PC-3 (cell line): ENCODE data around the gene NCR1. TPM values are rescaled to one million over a fixed set of nuclear protein-coding genes. Genes with fewer than 3 reads are reported as not detected.
"Not testable (repeated sequence)": the region's sequence is repeated elsewhere in the genome, so short reads cannot be mapped to it uniquely, and the experiment has no call there.

ENCODE experiments used
- ATAC-seq: fragments of 200-7000 bp; cut with Tn5 transposase; 2 replicates; pipeline ENCODE4 v1.9.1; 2020; ENCODE audit warnings: mild to moderate bottlenecking, moderate library complexity
- Bru-seq: library from RNA; stranded (reverse); fragments of 400-500 nt; gene quantifications from one replicate; lab custom pipeline; 2021; lab: Mats Ljungman, UMichigan
- BruChase-seq, 2 experiments: library from RNA; stranded (reverse); fragments of 400-500 nt; gene quantifications; one replicate each; lab custom pipeline; 2021; lab: Mats Ljungman, UMichigan
- BruUV-seq: library from RNA; stranded (reverse); fragments of 400-500 nt; replicated peaks from 2 replicates; lab custom pipeline; 2021; lab: Mats Ljungman, UMichigan
- CTCF ChIA-PET: fragments of 300-600 bp; sonication (Branson Sonifier 250); formaldehyde crosslinking; loops from one replicate; lab custom pipeline; 2022; ENCODE audit warnings: antibody characterized with exemption; lab: Charles Lee
- POLR2A ChIA-PET: fragments of 300-600 bp; sonication (Branson Sonifier 250); formaldehyde crosslinking; loops from one replicate; lab custom pipeline; 2022; ENCODE audit warnings: antibody characterized with exemption; ENCODE audit not compliant: unreplicated experiment; lab: Charles Lee
- DNase-seq: peaks from one replicate; pipeline ENCODE4 v3.0.0-alpha.2; 2015
- H2AFZ ChIP-seq: fragments of 300-600 bp; sonication (generic); 2 replicates; pipeline ENCODE4 v1.6.0; 2016; ENCODE audit warnings: antibody characterized with exemption, low read length
- H3F3A ChIP-seq: fragments of 300-600 bp; sonication (generic); one replicate; pipeline ENCODE4 v1.6.0; 2017; ENCODE audit warnings: antibody characterized with exemption, low read length, control low read depth, mild to moderate bottlenecking; ENCODE audit not compliant: unreplicated experiment
- H3K27ac ChIP-seq: fragments of 300-600 bp; sonication (generic); 2 replicates; pipeline ENCODE4 v1.5.1; 2016; ENCODE audit warnings: mild to moderate bottlenecking, low read length
- H3K27me3 ChIP-seq: fragments of 300-600 bp; sonication (generic); 2 replicates; pipeline ENCODE4 v1.6.1; 2016; ENCODE audit warnings: low read length, mixed read lengths
- H3K36me3 ChIP-seq: fragments of 300-600 bp; sonication (generic); 2 replicates; pipeline ENCODE4 v1.6.1; 2016; ENCODE audit warnings: low read depth, mixed run types, low read length, mixed read lengths
- H3K4me1 ChIP-seq: fragments of 300-600 bp; sonication (generic); 2 replicates; pipeline ENCODE4 v1.5.1; 2016; ENCODE audit warnings: low read length; ENCODE audit not compliant: insufficient read depth
- H3K4me2 ChIP-seq: fragments of 300-600 bp; sonication (generic); 2 replicates; pipeline ENCODE4 v1.6.0; 2016; ENCODE audit warnings: low read length
- H3K4me3 ChIP-seq: fragments of 300-600 bp; sonication (generic); 2 replicates; pipeline ENCODE4 v1.5.1; 2016; ENCODE audit warnings: mild to moderate bottlenecking, low read length, mixed read lengths
- H3K79me2 ChIP-seq: fragments of 300-600 bp; sonication (generic); 2 replicates; pipeline ENCODE4 v1.6.1; 2017; ENCODE audit warnings: low read length, mixed read lengths
- H3K9ac ChIP-seq: fragments of 300-600 bp; sonication (generic); 2 replicates; pipeline ENCODE4 v1.6.0; 2016; ENCODE audit warnings: mild to moderate bottlenecking, low read length
- H3K9me2 ChIP-seq: fragments of 300-600 bp; sonication (generic); replicated peaks from 2 replicates; pipeline ENCODE4 v1.6.1; 2016; ENCODE audit warnings: mixed run types, low read length, mixed read lengths
- H3K9me3 ChIP-seq: fragments of 300-600 bp; sonication (generic); 2 replicates; pipeline ENCODE4 v1.6.1; 2016; ENCODE audit warnings: low read length, mixed read lengths
- H4K20me1 ChIP-seq: fragments of 300-600 bp; sonication (generic); 2 replicates; pipeline ENCODE4 v1.6.1; 2016; ENCODE audit warnings: low read length, mixed read lengths
- EZH2 ChIP-seq: fragments of 300-600 bp; sonication (generic); IDR thresholded peaks from one replicate; pipeline ENCODE4 v1.6.1; 2017; ENCODE audit warnings: antibody characterized with exemption, mild to moderate bottlenecking, low read length; ENCODE audit not compliant: unreplicated experiment
- EZH2phosphoT487 ChIP-seq: fragments of 300-600 bp; sonication (generic); IDR thresholded peaks from 2 replicates; pipeline ENCODE4 v1.6.1; 2018; ENCODE audit warnings: mild to moderate bottlenecking, antibody characterized with exemption, low read length, borderline replicate concordance
- intact Hi-C: fragments of 100-400 bp; cut with micrococcal nuclease; formaldehyde crosslinking; loops from 2 replicates; pipeline ENCODE4 v1.9.0; 2023
- long read RNA-seq: library from polyadenylated mRNA; unstranded; transcript quantifications from one replicate; pipeline ENCODE4 v2.0.0, GENCODE V29; 2021; ENCODE audit not compliant: unreplicated experiment
- total RNA-seq: library from RNA; depleted of rRNA; stranded (reverse); fragments of >200 nt; gene quantifications from 2 replicates; pipeline ENCODE4 v1.2.3, GENCODE V29; 2014; rRNA removed

Gene NCR1
- total RNA-seq (not detected in 2 replicates), Bru-seq, nascent RNA (not detected), BruChase-seq, experiment 1, labeled RNA remaining after a 6-hour chase (not detected), BruChase-seq, experiment 2, labeled RNA remaining after a 2-hour chase (not detected)
- long read RNA-seq: 0 reads

GRCh38 chr19:54905803-54906511 is at the start of gene NCR1:
Gene NCR1, plus strand, starts transcription at chr19:54906148. Its CDS starts 40 bp downstream, at chr19:54906188.
- H3K36me3 ChIP-seq: no peaks in the 10 kb centered on the region
- no peak within 1 kb of the TSS for H3K4me2 ChIP-seq
- H3K4me3 ChIP-seq: no peak within 1 kb of the TSS
- H3K9me2 ChIP-seq: no peaks in the 10 kb centered on the region
- POLR2A ChIA-PET: no interaction called here
- no peaks in the 10 kb centered on the region for H3K79me2 ChIP-seq
- H3K9ac ChIP-seq: no peak within 1 kb of the TSS
- CTCF ChIA-PET: no interaction called here
- peaks cover 34% of the 10 kb centered on the region for H3K27me3 ChIP-seq
- H3K9me3 ChIP-seq: no peaks in the 10 kb centered on the region
- BruUV-seq: no TSS peak
- intact Hi-C loops: no loop called here
- ATAC-seq: no peak
- no peak for DNase-seq
- no peaks in the 10 kb centered on the region for H4K20me1 ChIP-seq
- no peaks in the 10 kb centered on the region for H3K4me1 ChIP-seq
- no peak within 1 kb of the TSS for H2AFZ ChIP-seq
- no peak for TF ChIP-seq EZH2phosphoT487
- TF ChIP-seq EZH2: no peak
- H3K27ac ChIP-seq: no peak within 1 kb of the TSS
- no peaks in the 10 kb centered on the region for H3F3A ChIP-seq

- H3K9ac ChIP-seq, CTCF ChIA-PET, H3K9me3 ChIP-seq, H4K20me1 ChIP-seq, H3K9me2 ChIP-seq, H3K36me3 ChIP-seq, H3K4me3 ChIP-seq, H3F3A ChIP-seq, intact Hi-C loops, POLR2A ChIA-PET, BruUV-seq, H3K4me2 ChIP-seq, H3K4me1 ChIP-seq, H3K27ac ChIP-seq, H3K79me2 ChIP-seq, DNase-seq, H2AFZ ChIP-seq, ATAC-seq: not testable (repeated sequence)
- peaks cover 25% of the 10 kb centered on the region for H3K27me3 ChIP-seq
These were observed 47.5 kb upstream of the NCR1 start for GRCh38 chr19:54858476-54858875.

- peak; percentile 31 for DNase-seq
- BruUV-seq, H3K4me3 ChIP-seq, H3K4me1 ChIP-seq, H3K27ac ChIP-seq, H3K79me2 ChIP-seq, CTCF ChIA-PET, H4K20me1 ChIP-seq, POLR2A ChIA-PET, ATAC-seq, H2AFZ ChIP-seq, H3F3A ChIP-seq, intact Hi-C loops, H3K9me2 ChIP-seq, H3K9ac ChIP-seq, H3K9me3 ChIP-seq, H3K36me3 ChIP-seq, H3K4me2 ChIP-seq: not testable (repeated sequence)
- peaks cover 23% of the 10 kb centered on the region for H3K27me3 ChIP-seq
These were observed 46.5 kb upstream of the NCR1 start for GRCh38 chr19:54859421-54859820.

GRCh38 chr19:54863459-54863858 is 42.5 kb upstream of the NCR1 start:
- H3K9me2 ChIP-seq, H3K36me3 ChIP-seq, intact Hi-C loops, H3K4me1 ChIP-seq, CTCF ChIA-PET, ATAC-seq, BruUV-seq, H3K9ac ChIP-seq, H3F3A ChIP-seq, H2AFZ ChIP-seq, DNase-seq, H3K4me2 ChIP-seq, H3K9me3 ChIP-seq, H3K79me2 ChIP-seq, POLR2A ChIA-PET, H3K4me3 ChIP-seq, H4K20me1 ChIP-seq, H3K27ac ChIP-seq: not testable (repeated sequence)
- H3K27me3 ChIP-seq: peaks cover 39% of the 10 kb centered on the region
